Neutrophil (primary cell): Measurements from ENCODE around the gene QKI.

ENCODE experiments used
- H3K27ac ChIP-seq: fragments of 200-600 bp; sonication (generic); 2 replicates; pipeline ENCODE4 v1.5.1; 2016; ENCODE audit warnings: mild to moderate bottlenecking, moderate library complexity
- H3K27me3 ChIP-seq: fragments of 200-600 bp; sonication (generic); 2 replicates; pipeline ENCODE4 v1.6.0; 2016; ENCODE audit warnings: mild to moderate bottlenecking
- H3K36me3 ChIP-seq: fragments of 200-600 bp; sonication (generic); 2 replicates; pipeline ENCODE4 v1.5.1; 2017
- H3K4me1 ChIP-seq, 2 experiments: fragments of 200-600 bp in 1 of 2; sonication (generic) in 1 of 2; 1 replicate in 1 of 2; 2 replicates in 1 of 2; pipeline versions ENCODE4 v1.5.1 to v1.6.1; 2013 to 2016; ENCODE audit warnings: low read depth in 1 of 2, low read length in 1 of 2, mild to moderate bottlenecking in 1 of 2, moderate library complexity in 1 of 2; ENCODE audit not compliant: control insufficient read depth in 1 of 2, insufficient read depth in 1 of 2
- H3K4me3 ChIP-seq, 2 experiments: fragments of 200-600 bp in 1 of 2; sonication (generic) in 1 of 2; 1 replicate in 1 of 2; 2 replicates in 1 of 2; pipeline ENCODE4 v1.5.1; 2013 to 2016; ENCODE audit warnings: low read depth in 1 of 2, low read length in 1 of 2, mild to moderate bottlenecking in 1 of 2, moderate library complexity in 1 of 2
- H3K9me3 ChIP-seq: fragments of 200-600 bp; sonication (generic); 2 replicates; pipeline ENCODE4 v1.5.1; 2016
- CTCF ChIP-seq: fragments of 200-600 bp; sonication (generic); IDR thresholded peaks from 2 replicates; pipeline ENCODE4 v1.5.1; 2016; ENCODE audit warnings: antibody characterized with exemption

Gene QKI

GRCh38 chr6:163600331-163600730 is 185.8 kb downstream of the QKI start:
- no peak for TF ChIP-seq CTCF
- H3K27me3 ChIP-seq: peaks cover 8% of the 10 kb centered on the region
- H3K4me1 ChIP-seq: no peaks in the 10 kb centered on the region
- no peaks in the 10 kb centered on the region for H3K9me3 ChIP-seq
- no peaks in the 10 kb centered on the region for H3K36me3 ChIP-seq
- no peak overlapping the region for H3K4me3 ChIP-seq
- no peak overlapping the region for H3K27ac ChIP-seq

DNA sequence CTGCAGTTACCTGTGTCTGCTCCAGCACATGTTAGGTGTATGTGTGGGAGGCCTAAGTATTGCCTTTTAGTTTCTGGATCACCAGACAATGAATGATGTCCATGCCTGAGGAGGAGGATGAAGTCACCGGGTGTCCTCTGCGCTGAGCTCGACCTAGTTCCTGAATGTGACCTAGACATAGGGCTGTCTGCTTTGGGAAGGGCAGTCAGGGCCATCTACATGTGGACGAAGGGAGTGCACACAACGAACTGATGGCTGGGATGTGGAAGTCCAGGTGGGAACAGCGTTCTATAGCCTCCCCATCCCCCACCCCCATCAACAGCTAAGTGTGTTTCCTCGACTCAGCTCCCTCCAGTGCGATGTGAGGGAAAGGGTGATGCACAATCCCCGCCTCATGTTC is 186.3 kb downstream of the QKI start:
- TF ChIP-seq CTCF: no peak
- Histone ChIP-seq H3K36me3 (no peaks in the 10 kb centered on the region), H3K9me3 (no peaks in the 10 kb centered on the region), H3K27me3 (peaks cover 8% of the 10 kb centered on the region), H3K27ac (no peak overlapping the region), H3K4me1 (no peaks in the 10 kb centered on the region), H3K4me3 (no peak overlapping the region)

GRCh38 chr6:163602851-163603250 is 188.3 kb downstream of the QKI start:
- Histone ChIP-seq H3K9me3 (no peaks in the 10 kb centered on the region), H3K4me3 (no peak overlapping the region), H3K36me3 (no peaks in the 10 kb centered on the region), H3K27me3 (no peaks in the 10 kb centered on the region), H3K4me1 (no peaks in the 10 kb centered on the region), H3K27ac (no peak overlapping the region)
- no peak for TF ChIP-seq CTCF

DNA sequence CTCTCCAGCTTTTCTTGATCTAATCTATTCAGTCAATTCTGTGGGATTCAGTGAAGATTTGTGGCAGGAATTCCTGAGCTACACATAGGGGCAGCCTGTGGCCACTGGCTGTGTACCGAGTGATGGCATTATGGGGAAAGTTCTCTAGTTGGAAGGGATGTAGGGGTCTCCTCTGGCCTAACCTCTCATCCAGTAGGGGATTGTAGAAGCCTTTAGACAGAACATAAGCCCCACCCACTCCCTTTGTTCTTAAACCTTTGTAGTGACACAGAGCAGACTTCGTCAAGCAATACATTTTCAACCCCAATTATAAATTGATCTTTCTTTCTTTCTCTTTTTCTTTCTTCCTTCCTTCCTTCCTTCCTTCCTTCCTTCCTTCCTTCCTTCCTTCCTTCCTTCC is 188.9 kb downstream of the QKI start:
- no peak overlapping the region for H3K4me3 ChIP-seq
- no peak overlapping the region for H3K27ac ChIP-seq
- H3K36me3 ChIP-seq: no peaks in the 10 kb centered on the region
- no peaks in the 10 kb centered on the region for H3K4me1 ChIP-seq
- H3K27me3 ChIP-seq: peaks cover under 1% of the 10 kb centered on the region
- no peak for TF ChIP-seq CTCF
- no peaks in the 10 kb centered on the region for H3K9me3 ChIP-seq

GRCh38 chr6:163605385-163606097 is 191.0 kb downstream of the QKI start:
- H3K27me3 ChIP-seq: peaks cover 5% of the 10 kb centered on the region
- no peak overlapping the region for H3K4me3 ChIP-seq
- TF ChIP-seq CTCF: no peak
- no peaks in the 10 kb centered on the region for H3K4me1 ChIP-seq
- H3K36me3 ChIP-seq: no peaks in the 10 kb centered on the region
- no peaks in the 10 kb centered on the region for H3K9me3 ChIP-seq
- H3K27ac ChIP-seq: no peak overlapping the region
